ENCODE data around the gene FGFR3.
"Not testable (repeated sequence)": the region's sequence is repeated elsewhere in the genome, so short reads cannot be mapped to it uniquely, and the experiment has no call there.

Gene FGFR3

GRCh38 chr4:1842339-1842895, 49.3 kb downstream of the FGFR3 start:
- DNase-seq (ENCODE audit: low read depth), result no peak

- DNase-seq (ENCODE audit: low read depth), result peak; percentile 65
Observed at GRCh38 chr4:1842993-1843448, 49.9 kb downstream of the FGFR3 start.

GRCh38 chr4:1843852-1844251, 50.8 kb downstream of the FGFR3 start:
- no peak for DNase-seq (ENCODE audit: low read depth)

- DNase-seq (ENCODE audit: low read depth), result not testable (repeated sequence)
Observed at GRCh38 chr4:1844618-1845017, 51.5 kb downstream of the FGFR3 start.

GRCh38 chr4:1846580-1846979, 53.5 kb downstream of the FGFR3 start:
- no peak for DNase-seq (ENCODE audit: low read depth)

GRCh38 chr4:1850276-1850675, 57.2 kb downstream of the FGFR3 start:
- no peak for DNase-seq (ENCODE audit: low read depth)

- DNase-seq (ENCODE audit: low read depth), result no peak
Observed at GRCh38 chr4:1851160-1851559, 58.1 kb downstream of the FGFR3 start.

GRCh38 chr4:1851575-1852410, 58.7 kb downstream of the FGFR3 start:
- no peak for DNase-seq (ENCODE audit: low read depth)

- no peak for DNase-seq (ENCODE audit: low read depth)
Observed at GRCh38 chr4:1852904-1853623, 60.0 kb downstream of the FGFR3 start.

- no peak for DNase-seq (ENCODE audit: low read depth)
Observed at GRCh38 chr4:1854752-1855151, 61.7 kb downstream of the FGFR3 start.

GRCh38 chr4:1855333-1856070, 62.4 kb downstream of the FGFR3 start:
- no peak for DNase-seq (ENCODE audit: low read depth)

GRCh38 chr4:1856071-1856942, 63.2 kb downstream of the FGFR3 start, which contains the start of gene LETM1:
LETM1 (minus strand) TSS chr4:1856156; CDS start chr4:1855950, 206 bp downstream.
- peak; percentile 60 for DNase-seq (ENCODE audit: low read depth)

- no peak for DNase-seq (ENCODE audit: low read depth)
Observed at GRCh38 chr4:1856943-1857699, 64.0 kb downstream of the FGFR3 start.

GRCh38 chr4:1857931-1858330, 64.8 kb downstream of the FGFR3 start:
- no peak for DNase-seq (ENCODE audit: low read depth)

Data from non-pigmented ciliary epithelial cell (primary cell).